Fibroblast of villous mesenchyme (primary cell): Measurements from ENCODE around the gene CST4. TPM values are rescaled to one million over a fixed set of nuclear protein-coding genes. Genes with fewer than 3 reads are reported as not detected.
"Not testable (repeated sequence)": the region's sequence is repeated elsewhere in the genome, so short reads cannot be mapped to it uniquely, and the experiment has no call there.

Experiments
- DNase-seq: peaks from one replicate; pipeline ENCODE4 v3.0.0-alpha.2; 2010; ENCODE audit warnings: low read depth
- H3K4me3 ChIP-seq: 2 replicates; pipeline ENCODE4 v1.5.1; 2011; ENCODE audit warnings: low read depth, mild to moderate bottlenecking, low read length
- total RNA-seq: library from RNA; depleted of rRNA; stranded (reverse); fragments of >200 nt; gene quantifications from 2 replicates; pipeline ENCODE4 v1.2.3, GENCODE V29; 2012
- TF ChIP-seq, protein P1 (sequence below): IDR thresholded peaks from 2 replicates; pipeline ENCODE4 v1.5.1; 2012; ENCODE audit warnings: low read depth, mild to moderate bottlenecking, low read length; ENCODE audit not compliant: insufficient read depth

Gene CST4
- total RNA-seq, 1 donor, result not detected

- no peak overlapping the region for H3K4me3 ChIP-seq
- no peak for DNase-seq
- TF ChIP-seq, protein P1, sequence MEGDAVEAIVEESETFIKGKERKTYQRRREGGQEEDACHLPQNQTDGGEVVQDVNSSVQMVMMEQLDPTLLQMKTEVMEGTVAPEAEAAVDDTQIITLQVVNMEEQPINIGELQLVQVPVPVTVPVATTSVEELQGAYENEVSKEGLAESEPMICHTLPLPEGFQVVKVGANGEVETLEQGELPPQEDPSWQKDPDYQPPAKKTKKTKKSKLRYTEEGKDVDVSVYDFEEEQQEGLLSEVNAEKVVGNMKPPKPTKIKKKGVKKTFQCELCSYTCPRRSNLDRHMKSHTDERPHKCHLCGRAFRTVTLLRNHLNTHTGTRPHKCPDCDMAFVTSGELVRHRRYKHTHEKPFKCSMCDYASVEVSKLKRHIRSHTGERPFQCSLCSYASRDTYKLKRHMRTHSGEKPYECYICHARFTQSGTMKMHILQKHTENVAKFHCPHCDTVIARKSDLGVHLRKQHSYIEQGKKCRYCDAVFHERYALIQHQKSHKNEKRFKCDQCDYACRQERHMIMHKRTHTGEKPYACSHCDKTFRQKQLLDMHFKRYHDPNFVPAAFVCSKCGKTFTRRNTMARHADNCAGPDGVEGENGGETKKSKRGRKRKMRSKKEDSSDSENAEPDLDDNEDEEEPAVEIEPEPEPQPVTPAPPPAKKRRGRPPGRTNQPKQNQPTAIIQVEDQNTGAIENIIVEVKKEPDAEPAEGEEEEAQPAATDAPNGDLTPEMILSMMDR, result no peak
Observed at GRCh38 chr20:23663180-23663579, 25.7 kb downstream of the CST4 start.

- TF ChIP-seq, protein P1, result no peak
- no peak for DNase-seq
- no peak overlapping the region for H3K4me3 ChIP-seq
Observed at GRCh38 chr20:23662276-23662870, 26.5 kb downstream of the CST4 start.

DNA sequence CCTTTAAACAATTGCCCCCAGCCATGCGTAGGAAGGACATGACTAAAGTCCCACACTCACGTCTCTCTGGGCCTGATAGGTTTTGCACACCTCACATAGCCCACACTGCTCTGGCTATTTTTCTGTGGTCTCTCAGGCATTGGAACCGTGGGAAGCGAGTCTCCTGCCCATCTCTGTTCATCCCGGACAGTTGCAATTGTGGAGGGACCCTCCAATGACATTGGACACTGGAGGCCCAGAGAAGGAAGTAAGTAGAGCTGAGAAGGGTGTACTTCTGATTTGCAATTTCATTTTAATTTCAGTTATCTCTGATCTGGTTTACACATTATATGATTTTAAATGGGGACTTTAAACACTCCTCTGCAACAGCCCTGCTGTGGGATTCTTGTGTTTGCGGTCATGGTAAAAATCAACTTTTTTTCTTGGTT is 27.8 kb downstream of the CST4 start:
- no peak overlapping the region for H3K4me3 ChIP-seq
- no peak for DNase-seq
- TF ChIP-seq, protein P1, result no peak

GRCh38 chr20:23659989-23660837 is 28.6 kb downstream of the CST4 start:
- peak; percentile 79 for DNase-seq
- TF ChIP-seq, protein P1, result no peak
- H3K4me3 ChIP-seq, result no peak overlapping the region

- DNase-seq, H3K4me3 ChIP-seq: not testable (repeated sequence)
Observed at GRCh38 chr20:23659610-23659988, 29.2 kb downstream of the CST4 start.

GRCh38 chr20:23658989-23659609 is 29.7 kb downstream of the CST4 start:
- TF ChIP-seq, protein P1, result no peak
- no peak overlapping the region for H3K4me3 ChIP-seq
- DNase-seq, result no peak

- DNase-seq, result no peak
- TF ChIP-seq, protein P1, result no peak
- no peak overlapping the region for H3K4me3 ChIP-seq
Observed at GRCh38 chr20:23658336-23658735, 30.5 kb downstream of the CST4 start.
